SH-SY5Y (cell line): ENCODE results near the gene CAMK2G.

Experiments
- GATA2 ChIP-seq: IDR thresholded peaks from 2 replicates; pipeline ENCODE4 v1.6.1; 2011; ENCODE audit warnings: mild to moderate bottlenecking, low read depth, low read length
- GATA3 ChIP-seq: IDR thresholded peaks from 2 replicates; pipeline ENCODE4 v1.6.1; 2011; ENCODE audit warnings: low read depth, mild to moderate bottlenecking, low read length, moderate library complexity

CAMK2G gene

DNA sequence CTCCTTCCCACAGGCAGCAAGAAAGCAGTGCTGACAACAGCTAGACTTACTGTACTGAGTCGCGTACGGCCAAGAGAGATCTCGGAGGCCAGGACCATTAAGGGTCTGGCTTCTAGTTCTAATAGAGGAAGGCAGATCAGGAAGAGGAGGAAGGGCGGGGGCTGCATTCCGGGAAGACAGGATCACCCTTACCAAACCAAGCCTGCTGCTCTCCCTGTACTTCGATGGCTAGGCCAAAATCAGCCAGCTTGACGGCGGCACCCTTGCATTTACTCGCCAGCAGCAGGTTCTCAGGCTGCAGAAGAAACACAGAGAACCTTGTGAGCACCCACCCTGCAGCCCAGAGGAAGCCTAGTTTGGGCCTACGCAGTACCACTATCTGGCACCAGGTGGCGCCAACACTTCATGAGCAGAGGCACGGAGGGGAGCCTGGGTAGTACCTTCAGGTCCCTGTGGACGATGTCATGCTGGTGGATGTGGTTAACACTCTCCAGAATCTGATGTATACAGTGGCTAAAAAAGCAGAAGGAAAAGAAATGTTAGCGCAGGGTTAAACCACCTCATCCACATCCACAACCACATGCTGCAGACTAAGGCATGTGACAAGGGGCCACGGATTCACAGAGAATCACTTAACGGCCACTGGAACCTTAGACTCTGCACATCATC is 25.4 kb downstream of the CAMK2G start:
- TF ChIP-seq GATA3 (no peak), GATA2 (no peak)

DNA sequence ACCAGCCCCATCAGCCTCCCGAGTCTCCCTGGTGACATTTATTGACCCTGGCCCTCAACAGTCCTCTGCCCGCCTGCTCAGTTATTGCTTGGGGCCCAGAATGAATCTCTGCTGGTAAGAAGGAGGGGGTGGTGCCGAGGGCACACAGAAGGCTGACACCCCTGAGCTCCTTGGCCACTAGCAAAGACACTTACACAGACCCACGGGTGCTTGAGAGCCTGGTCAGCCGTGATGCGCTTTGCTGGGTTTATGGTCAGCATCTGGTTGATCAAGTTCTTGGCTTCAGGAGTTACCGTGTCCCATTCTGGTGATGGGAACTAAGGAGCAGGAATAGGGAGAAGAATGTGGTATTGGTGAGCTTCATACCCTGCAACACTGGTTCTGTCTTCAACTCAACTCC is 27.3 kb downstream of the CAMK2G start:
- TF ChIP-seq GATA3 (no peak), GATA2 (no peak)

DNA sequence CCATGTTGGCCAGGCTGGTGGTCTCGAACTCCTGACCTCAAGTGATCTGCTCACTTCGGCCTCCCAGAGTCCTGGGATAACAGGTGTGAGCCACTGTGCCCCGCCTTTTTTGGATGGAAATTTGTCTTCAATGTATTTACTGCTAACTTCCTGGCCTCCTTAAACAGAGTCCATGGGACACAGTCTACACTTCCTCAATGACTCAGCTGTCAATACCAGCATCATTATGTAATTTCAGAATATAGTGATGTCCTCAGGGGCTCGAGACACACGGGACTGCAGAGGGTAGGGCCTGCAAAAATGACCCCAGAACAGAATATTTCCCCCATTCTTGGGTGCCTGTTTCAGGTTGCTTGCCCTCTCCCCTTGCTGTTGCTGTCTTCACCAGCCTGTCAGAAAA is 31.1 kb downstream of the CAMK2G start:
- TF ChIP-seq GATA3 (no peak), GATA2 (no peak)

DNA sequence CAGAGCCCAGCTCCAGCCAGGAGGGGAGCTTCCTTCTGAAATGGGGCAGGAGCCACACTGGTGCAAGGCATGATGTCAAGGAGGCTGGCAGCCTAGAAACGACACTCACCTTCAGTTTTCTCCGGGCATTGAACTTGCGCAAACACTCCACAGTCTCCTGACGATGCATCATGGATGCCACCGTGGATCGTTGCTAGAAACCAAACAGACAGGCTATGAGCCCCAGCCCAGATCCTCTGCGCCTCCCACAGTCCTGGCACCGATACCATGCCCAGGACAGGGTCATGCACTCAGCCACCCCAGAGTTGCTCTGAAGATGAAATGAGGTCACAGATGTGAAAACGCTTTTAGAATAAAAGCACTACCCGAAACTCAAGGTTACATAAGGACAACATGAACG is 32.0 kb downstream of the CAMK2G start:
- TF ChIP-seq GATA2 (no peak), GATA3 (no peak)

DNA sequence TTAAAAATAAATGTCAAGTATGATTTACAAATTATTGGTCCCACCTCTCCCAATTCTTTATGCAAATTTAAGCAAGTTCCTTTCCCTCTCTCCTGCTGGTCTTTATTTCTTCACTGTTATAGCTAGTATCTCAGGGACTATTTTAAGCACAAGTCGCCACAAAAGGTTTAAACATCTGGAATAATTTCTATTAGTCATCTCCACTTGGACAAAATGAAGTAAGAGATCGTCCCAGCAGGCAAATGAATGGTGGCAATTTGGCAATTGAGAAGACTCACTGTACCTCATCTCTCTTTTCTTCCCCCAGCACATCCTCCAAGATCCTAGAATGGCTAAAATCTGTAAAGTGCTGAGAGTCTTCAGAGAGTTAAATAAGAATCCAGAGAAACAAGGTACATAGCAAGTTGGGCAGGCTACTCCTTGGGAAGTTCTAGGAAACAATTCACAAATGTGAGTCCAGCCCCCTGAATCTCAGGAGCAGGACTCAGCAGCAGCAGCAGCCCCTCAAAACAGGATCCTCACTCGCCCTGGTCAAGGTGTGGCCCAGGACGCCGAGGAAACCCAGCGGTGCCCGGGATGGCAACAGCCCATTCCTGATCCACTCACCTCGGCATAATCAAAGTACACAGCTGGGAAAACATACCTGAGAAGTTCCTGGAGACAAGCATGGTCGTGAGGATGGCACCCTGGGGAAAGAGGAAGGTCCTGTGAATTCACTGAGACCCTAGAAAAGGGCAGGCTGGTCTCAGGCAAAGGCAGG is 32.6 kb downstream of the CAMK2G start:
- TF ChIP-seq GATA2 (no peak), GATA3 (no peak)

DNA sequence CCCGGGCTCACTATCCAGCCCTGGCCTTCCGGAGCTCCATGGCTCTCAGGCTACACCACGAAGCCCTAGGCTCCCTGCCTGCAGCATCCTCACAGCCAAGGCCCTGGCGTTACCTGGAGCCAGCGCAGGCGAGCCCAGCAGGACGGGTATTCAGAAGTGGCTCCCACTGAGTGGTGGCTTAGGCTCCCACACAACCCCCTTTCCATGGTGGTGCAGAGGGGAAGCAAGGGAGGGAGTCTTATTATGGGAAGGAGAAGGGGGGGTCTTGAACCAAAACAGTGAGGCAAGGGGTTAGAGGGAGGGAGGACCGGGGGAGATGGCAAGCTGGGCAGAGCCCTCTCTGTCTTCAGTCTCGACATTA is 33.3 kb downstream of the CAMK2G start:
- TF ChIP-seq GATA3 (no peak), GATA2 (no peak)

DNA sequence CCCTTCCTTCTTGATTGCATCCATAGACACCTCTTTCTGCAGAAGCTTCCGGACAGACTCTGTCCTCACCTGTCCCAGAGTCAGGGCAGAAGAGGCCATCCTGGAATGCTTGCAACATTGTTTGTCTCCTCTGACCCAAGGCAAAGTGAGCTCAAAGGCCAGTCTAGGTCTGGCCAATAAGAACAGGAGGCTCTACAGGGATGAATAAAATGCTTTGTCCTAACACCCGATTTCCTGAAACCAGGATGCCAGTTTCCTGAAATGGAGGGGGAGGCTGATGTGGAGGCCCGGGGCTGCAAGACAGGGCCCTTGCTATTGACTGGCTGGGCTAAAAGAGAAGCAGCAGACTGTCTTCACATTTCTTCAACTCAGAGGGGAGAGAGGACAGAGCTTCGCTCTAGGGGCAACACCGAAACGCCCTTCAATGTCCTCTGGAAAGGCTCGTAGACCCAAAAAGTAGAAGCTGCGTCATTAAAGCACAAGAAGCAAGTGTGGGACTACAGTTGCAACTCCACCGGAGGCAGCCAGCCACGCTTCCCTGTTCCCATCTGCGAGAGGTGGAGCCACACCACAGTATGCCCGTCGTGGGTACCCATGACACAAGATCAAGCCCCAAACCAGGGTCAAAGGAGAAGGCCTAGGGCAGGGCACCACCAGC is 33.8 kb downstream of the CAMK2G start:
- TF ChIP-seq GATA2 (no peak), GATA3 (no peak)

DNA sequence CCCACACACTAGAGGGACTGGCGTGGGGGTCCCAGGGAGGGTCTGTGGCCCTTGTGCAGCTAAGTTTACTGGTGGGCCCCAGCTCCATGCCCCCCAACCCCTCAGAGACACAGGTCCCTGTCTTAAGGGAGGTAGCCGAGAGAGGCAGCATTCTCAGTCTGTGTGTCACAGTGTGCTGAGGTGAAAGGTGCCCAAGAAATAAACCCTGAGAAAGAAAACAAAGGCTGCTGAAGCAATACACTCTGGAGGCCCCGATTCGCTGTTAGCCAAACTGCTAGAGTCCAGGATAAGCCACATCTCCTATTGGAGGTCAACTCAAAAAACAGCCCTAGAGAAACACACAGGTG is 34.3 kb downstream of the CAMK2G start:
- no peak for TF ChIP-seq GATA2
- no peak for TF ChIP-seq GATA3

DNA sequence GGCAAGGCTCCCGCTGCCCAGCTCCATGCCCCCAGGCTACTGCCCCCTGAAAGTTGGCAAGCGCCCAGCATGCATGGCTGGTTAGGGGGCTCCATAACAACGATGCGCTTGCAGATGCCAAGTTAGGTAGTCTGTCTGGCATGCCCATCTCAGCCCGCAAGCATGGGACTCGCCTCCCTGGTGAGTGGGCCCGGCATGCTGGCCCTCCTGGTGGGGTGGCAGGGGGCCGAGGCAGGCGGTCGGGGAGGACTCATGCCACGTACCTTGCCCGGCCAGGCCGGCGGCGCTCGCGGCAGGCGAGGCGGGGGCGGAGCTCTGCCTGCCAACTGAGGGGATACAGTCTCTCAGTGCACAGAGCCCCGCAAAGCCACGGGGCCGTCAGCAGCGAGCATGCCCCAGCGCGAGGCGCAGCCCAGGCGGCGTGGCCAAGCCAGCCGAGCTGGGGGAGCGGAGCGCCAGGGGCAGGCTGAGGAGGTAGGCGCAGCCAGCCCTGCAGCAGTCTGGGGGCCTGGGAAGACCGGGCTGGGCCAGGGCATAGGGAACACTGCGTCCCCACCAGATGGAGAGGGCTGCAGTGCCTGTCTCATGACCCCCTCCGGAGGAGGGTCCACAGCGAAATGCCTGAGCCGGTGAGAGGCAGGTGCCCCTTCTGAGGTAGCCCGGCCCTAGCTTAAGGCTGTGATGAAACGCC is 34.9 kb downstream of the CAMK2G start:
- TF ChIP-seq GATA2 (no peak), GATA3 (no peak)

DNA sequence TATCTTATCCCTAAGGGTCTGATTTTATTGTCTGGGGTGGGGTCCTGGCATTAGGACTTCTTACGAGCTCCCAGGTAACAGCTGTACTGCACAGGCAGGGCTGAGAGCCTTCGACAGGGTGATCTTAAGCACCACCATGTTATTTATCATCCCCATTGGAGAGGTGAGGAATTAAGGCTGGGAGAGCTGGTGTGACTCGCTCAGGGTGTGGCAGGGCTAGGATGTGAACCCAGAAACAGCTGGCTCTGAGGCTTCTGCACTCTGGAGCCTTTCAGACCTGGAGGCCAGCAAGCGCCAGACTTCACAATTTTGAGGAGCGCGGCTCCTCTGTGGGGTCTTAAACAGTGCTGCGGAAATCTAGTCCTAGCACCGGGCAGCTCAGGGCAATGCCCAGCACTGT is 35.5 kb downstream of the CAMK2G start:
- TF ChIP-seq GATA2, result no peak
- TF ChIP-seq GATA3, result no peak

DNA sequence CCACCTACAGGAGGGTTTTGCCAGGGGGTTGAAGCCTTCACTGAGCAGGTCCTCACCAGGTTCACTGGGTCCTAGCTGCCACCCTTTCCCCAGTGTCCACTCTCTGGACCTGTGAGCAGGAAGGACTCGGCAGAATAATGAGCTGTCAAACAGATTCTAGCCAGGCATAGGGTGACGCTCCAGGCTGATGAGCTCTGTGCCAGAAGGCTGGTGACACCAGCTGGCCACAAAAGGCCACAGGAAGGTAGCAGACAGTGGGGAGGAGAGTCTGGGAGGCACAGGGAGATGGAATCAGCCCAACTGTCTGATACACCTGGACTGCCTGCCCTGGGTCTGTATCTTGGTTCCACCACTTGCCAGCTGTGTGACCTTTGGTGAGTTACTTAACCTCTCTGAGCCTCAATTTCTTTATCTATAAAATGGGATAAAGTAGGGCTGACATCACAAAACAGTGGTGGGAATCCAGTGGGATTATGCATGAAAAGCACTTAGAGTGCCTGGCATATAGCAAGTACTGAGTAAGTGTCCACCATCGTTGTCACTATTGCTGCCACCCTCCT is 36.3 kb downstream of the CAMK2G start:
- TF ChIP-seq GATA2, result no peak
- no peak for TF ChIP-seq GATA3

DNA sequence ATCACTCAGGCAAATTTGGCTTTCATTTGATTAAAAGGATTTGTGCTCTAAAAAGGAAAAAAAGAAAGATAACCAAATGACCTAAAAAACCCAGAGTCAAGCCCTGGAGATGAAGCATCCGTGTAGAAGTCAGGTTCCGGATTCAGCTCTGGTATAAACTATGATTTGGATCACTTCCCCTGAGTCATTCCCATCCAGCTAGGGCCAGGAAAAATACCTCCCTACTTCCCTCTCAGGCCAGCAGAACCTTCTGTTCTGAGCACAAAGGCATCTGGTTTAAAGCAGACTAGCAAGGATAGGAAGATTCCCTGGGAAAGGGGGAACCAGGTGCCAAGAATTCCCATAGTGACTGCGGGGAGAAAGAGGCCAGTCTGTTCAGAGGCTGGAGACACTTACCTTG is 37.3 kb downstream of the CAMK2G start:
- TF ChIP-seq GATA3, result no peak
- no peak for TF ChIP-seq GATA2

DNA sequence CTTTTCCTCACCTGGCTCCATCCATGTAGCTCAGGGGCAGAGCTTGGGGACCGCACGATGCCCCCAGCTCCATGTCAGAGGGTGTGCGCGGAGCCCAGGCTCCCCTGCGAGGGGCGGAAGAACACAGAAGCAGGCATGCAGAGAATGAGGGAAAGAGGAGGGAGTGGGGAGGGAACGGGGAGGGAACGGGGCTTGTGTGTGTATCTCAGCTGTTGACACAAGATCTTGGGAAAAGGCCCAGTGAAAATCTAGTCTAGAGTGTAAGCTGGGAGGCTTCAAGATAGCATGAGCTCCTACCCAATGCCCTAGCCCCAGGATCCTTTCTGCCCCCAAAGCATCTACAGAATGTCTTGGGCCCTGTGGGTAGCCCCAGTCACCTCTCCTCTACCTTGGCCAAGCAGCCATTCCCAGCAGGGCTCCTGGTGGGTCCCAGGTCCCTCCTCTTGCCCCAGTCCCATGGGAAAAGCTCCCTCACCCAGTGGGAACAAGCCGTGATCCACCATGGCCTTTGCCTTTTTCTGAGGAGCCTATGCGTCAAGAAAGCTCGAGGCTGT is 37.9 kb downstream of the CAMK2G start:
- TF ChIP-seq GATA2 (no peak), GATA3 (no peak)

DNA sequence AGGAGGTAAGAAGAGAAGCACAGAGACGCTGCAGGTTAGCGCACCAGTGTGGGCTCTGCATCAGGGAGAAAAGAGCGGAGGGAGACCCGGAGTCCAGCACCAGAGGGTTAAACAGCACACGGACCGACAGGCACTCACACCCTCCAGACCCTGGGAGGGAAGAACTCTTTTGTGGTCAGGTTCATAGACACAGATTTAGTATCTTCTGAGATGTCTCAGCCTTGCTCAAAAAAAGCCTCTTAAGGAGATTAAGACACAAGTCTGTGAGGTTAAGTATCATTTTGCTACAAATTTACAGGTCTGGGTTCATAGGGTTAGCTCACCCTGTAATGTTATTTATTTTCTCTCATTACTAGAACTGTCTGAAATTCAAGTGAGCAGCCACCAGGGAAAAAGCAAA is 46.2 kb downstream of the CAMK2G start:
- TF ChIP-seq GATA3, result no peak
- no peak for TF ChIP-seq GATA2
